ENCODE data around the gene LAGE3.

LAGE3 gene

GRCh38 chrX:154516656-154517100 lies 37.6 kb upstream of the LAGE3 start:
- Histone ChIP-seq H3K9me3 (no peaks in the 10 kb centered on the region), H3K36me3 (no peaks in the 10 kb centered on the region), H3K27me3 (no peaks in the 10 kb centered on the region), H3K4me3 (ENCODE audit: low read depth, low read length) (peak overlapping the region; percentile 60), H3K4me1 (no peaks in the 10 kb centered on the region)
- no peak for DNase-seq
- TF ChIP-seq CTCF (IDR thresholded peaks at IDR 0.05; ENCODE audit: low read depth, low read length): no peak

- no peaks in the 10 kb centered on the region for H3K36me3 ChIP-seq
Measured at GRCh38 chrX:154515966-154516655, 37.0 kb upstream of the LAGE3 start, which contains the start of gene FAM3A. Gene FAM3A (minus strand): TSS chrX:154516232. CDS start chrX:154515772, 460 bp downstream.

GRCh38 chrX:154515090-154515965 lies 36.2 kb upstream of the LAGE3 start:
- TF ChIP-seq CTCF (IDR thresholded peaks at IDR 0.05; ENCODE audit: low read depth, low read length): no peak
- H3K4me1 ChIP-seq: no peaks in the 10 kb centered on the region
- H3K9me3 ChIP-seq: no peaks in the 10 kb centered on the region
- H3K4me3 ChIP-seq (ENCODE audit: low read depth, low read length): peak overlapping the region; percentile 65
- no peaks in the 10 kb centered on the region for H3K36me3 ChIP-seq
- H3K27me3 ChIP-seq: no peaks in the 10 kb centered on the region
- DNase-seq: no peak

More at GRCh38 chrX:154515966-154516655, 37.0 kb upstream of the LAGE3 start, which contains the start of gene FAM3A:
- H3K4me1 ChIP-seq: no peaks in the 10 kb centered on the region
- H3K27me3 ChIP-seq: no peaks in the 10 kb centered on the region
- TF ChIP-seq CTCF (IDR thresholded peaks at IDR 0.05; ENCODE audit: low read depth, low read length): no peak
- no peaks in the 10 kb centered on the region for H3K9me3 ChIP-seq
- H3K4me3 ChIP-seq (ENCODE audit: low read depth, low read length): peak within 1 kb of the TSS; percentile 65
- peak; percentile 96 for DNase-seq

- no peak for TF ChIP-seq CTCF (IDR thresholded peaks at IDR 0.05; ENCODE audit: low read depth, low read length)
- Histone ChIP-seq H3K27me3 (no peaks in the 10 kb centered on the region), H3K36me3 (no peaks in the 10 kb centered on the region), H3K4me1 (no peaks in the 10 kb centered on the region), H3K4me3 (ENCODE audit: low read depth, low read length) (no peak overlapping the region), H3K9me3 (no peaks in the 10 kb centered on the region)
- DNase-seq: no peak
Measured at GRCh38 chrX:154513716-154514115, 34.6 kb upstream of the LAGE3 start.

GRCh38 chrX:154512879-154513553 lies 33.9 kb upstream of the LAGE3 start:
- Histone ChIP-seq H3K9me3 (no peaks in the 10 kb centered on the region), H3K36me3 (no peaks in the 10 kb centered on the region), H3K4me3 (ENCODE audit: low read depth, low read length) (no peak overlapping the region), H3K4me1 (no peaks in the 10 kb centered on the region), H3K27me3 (no peaks in the 10 kb centered on the region)
- no peak for DNase-seq
- no peak for TF ChIP-seq CTCF (IDR thresholded peaks at IDR 0.05; ENCODE audit: low read depth, low read length)

Measured in BE2C (cell line).